Epithelial cell of proximal tubule (primary cell): ENCODE data around the gene MFSD6L. TPM values are rescaled to one million over a fixed set of nuclear protein-coding genes. Genes with fewer than 3 reads are reported as not detected.

Source experiments
- DNase-seq: peaks from one replicate; pipeline ENCODE4 v3.0.0-alpha.2; 2011; ENCODE audit warnings: low read depth
- H3K4me3 ChIP-seq: 2 replicates; pipeline ENCODE4 v1.5.1; 2011; ENCODE audit warnings: low read depth, mild to moderate bottlenecking, low read length
- CTCF ChIP-seq: conservative IDR thresholded peaks from 2 replicates; pipeline ENCODE4 v1.5.1; 2012; ENCODE audit warnings: low read depth, mild to moderate bottlenecking, low read length
- total RNA-seq: library from RNA; depleted of rRNA; stranded (reverse); fragments of >200 nt; gene quantifications from 2 replicates; pipeline ENCODE4 v1.2.3, GENCODE V29; 2015

Gene MFSD6L
- 0.43 TPM in 1 of 2 replicates, not detected in the other for total RNA-seq

- no peak within 1 kb of the TSS for H3K4me3 ChIP-seq
- no peak for DNase-seq
These were observed at the start of gene MFSD6L for GRCh38 chr17:8798846-8799569. MFSD6L (minus strand) TSS chr17:8799365; CDS start chr17:8799120, 245 bp downstream.

GRCh38 chr17:8847891-8848290 is 48.7 kb upstream of the MFSD6L start:
- no peak for TF ChIP-seq CTCF
- no peak for DNase-seq
- H3K4me3 ChIP-seq: no peak overlapping the region

More at GRCh38 chr17:8798846-8799569, at the start of gene MFSD6L:
- TF ChIP-seq CTCF: no peak

- H3K4me3 ChIP-seq: no peak overlapping the region
- no peak for DNase-seq
- TF ChIP-seq CTCF: no peak
These were observed 47.6 kb upstream of the MFSD6L start for GRCh38 chr17:8846768-8847211.

- DNase-seq: no peak
- no peak overlapping the region for H3K4me3 ChIP-seq
- TF ChIP-seq CTCF: no peak
These were observed 45.4 kb upstream of the MFSD6L start for GRCh38 chr17:8844229-8845218.

- TF ChIP-seq CTCF: no peak
- no peak for DNase-seq
- H3K4me3 ChIP-seq: no peak overlapping the region
These were observed 44.2 kb upstream of the MFSD6L start for GRCh38 chr17:8843344-8843743.

GRCh38 chr17:8841844-8842243 is 42.7 kb upstream of the MFSD6L start:
- no peak for DNase-seq
- no peak overlapping the region for H3K4me3 ChIP-seq
- no peak for TF ChIP-seq CTCF
